PFSK-1 (cell line): ENCODE results near the gene FRMD4A.

Experiments
- POLR2AphosphoS5 ChIP-seq: IDR thresholded peaks from 2 replicates; pipeline ENCODE4 v1.6.1; 2012; ENCODE audit warnings: low read depth, mild to moderate bottlenecking, control low read depth, low read length, moderate library complexity
- REST ChIP-seq, 2 experiments: IDR thresholded peaks; 2 replicates each; pipeline versions ENCODE4 v1.6.1 to v1.8.0; 2011 to 2012; ENCODE audit warnings: low read depth in 2 of 2, low read length in 2 of 2, control low read depth in 1 of 2, inconsistent platforms in 1 of 2, mild to moderate bottlenecking in 1 of 2, moderate library complexity in 1 of 2; ENCODE audit not compliant: insufficient read depth in 1 of 2
- SIN3A ChIP-seq: IDR thresholded peaks from 2 replicates; pipeline ENCODE4 v1.6.1; 2012; ENCODE audit warnings: mild to moderate bottlenecking, low read length, moderate library complexity, borderline replicate concordance; ENCODE audit not compliant: insufficient read depth
- TAF1 ChIP-seq: IDR thresholded peaks from 2 replicates; pipeline ENCODE4 v1.6.1; 2012; ENCODE audit warnings: low read length, control low read depth, borderline replicate concordance; ENCODE audit not compliant: insufficient read depth

- no peak for TF ChIP-seq REST (IDR thresholded peaks at IDR 0.05; ENCODE audit: insufficient read depth in 1 of 2, low read depth in 2 of 2, low read length in 2 of 2)
- TF ChIP-seq POLR2AphosphoS5: no peak
- no peak for TF ChIP-seq TAF1
- no peak for TF ChIP-seq SIN3A
Observed at GRCh38 chr10:13877154-13877909, 453.4 kb downstream of the FRMD4A start.
